RKO (cell line): ENCODE measurements around the gene CISH.

Experiments
- DNase-seq: peaks from one replicate; pipeline ENCODE4 v3.0.0-alpha.2; 2016; ENCODE audit warnings: low spot score

The CISH gene

GRCh38 chr3:50599115-50599715 lies 12.4 kb downstream of the CISH start:
- DNase-seq = no peak

DNA sequence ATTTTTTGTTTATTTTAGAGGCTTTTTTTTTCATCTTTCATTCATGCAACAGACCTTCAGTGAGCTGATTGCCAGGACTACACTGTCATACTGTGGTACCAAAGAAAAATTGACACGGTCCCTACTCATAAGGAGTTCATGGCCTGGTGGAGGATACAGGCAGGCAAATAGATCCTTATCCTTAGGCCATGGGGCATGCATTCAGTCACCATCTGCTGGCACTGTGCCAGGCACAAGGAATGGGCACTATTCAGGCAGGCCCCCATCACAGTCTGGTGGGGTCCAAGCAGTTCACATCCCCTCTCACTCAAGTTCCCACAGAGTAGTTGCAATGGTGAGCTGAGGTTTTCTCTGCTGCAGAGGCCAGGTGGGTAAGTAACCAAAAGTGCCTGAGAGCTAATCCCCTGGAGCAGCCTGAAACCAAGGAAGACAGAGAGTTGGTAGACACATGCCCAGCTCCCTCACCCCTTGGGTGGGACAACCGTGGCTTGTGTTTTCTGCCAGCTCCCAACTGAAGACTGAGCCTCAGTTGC lies 17.3 kb downstream of the CISH start:
- DNase-seq = no peak

GRCh38 chr3:50592568-50592967 lies 19.0 kb downstream of the CISH start:
- no peak for DNase-seq

DNA sequence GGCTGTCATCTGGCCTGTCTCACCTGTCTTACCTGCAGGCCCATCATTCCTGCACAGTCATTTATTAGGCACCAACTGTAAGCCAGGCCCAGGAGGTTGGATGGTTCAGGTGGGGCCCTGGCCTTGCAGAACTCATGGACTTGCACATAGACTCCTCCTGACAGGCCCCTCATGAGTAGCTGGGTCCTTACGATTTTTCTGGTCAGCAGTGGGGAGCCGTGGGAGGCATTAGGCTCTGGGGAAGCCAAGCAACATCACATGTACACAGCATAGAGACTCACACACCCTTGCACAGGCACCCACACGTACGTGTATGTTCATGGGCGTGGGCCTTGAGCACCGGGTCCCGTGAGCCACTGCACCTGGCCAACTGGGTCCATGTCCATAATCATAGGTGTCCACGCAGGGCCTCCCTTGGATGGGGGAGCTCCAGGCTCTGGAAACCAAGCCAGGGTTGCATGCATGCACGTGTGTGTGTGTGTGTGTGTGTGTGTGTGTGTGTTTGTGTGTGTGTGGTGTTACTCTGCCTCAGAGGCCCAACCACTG lies 20.3 kb downstream of the CISH start:
- no peak for DNase-seq

DNA sequence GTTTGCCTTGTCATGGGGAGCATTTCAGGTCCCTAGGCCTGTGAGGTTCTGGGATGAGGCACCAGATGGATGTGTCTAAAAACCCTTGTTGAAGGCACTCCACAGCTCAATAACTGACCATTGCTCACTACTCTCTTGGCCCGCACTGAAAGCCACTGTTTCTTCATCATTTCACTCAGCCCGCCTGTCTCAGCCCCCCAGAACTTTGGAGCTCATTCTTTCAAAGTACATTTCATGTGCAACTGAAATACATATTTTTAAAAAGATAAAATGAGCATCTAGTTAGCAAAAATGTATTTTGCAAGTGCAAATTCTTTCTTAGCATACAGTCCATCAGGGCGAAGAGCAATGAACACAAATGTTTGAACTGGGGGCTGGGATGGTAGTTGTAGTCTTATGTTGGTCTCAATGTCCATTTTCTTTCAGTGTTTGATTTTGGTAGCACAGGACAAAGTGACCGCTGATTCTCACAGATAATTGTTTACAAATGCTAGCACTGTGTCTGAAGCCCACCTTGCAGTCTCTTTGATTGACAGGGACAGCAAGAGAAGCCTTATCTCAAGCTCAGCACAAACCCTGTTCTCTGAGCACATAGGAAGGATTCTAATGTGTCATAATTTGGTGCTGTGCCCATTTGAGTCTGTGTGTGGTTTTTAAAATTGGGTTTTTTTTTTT lies 22.7 kb downstream of the CISH start:
- no peak for DNase-seq

DNA sequence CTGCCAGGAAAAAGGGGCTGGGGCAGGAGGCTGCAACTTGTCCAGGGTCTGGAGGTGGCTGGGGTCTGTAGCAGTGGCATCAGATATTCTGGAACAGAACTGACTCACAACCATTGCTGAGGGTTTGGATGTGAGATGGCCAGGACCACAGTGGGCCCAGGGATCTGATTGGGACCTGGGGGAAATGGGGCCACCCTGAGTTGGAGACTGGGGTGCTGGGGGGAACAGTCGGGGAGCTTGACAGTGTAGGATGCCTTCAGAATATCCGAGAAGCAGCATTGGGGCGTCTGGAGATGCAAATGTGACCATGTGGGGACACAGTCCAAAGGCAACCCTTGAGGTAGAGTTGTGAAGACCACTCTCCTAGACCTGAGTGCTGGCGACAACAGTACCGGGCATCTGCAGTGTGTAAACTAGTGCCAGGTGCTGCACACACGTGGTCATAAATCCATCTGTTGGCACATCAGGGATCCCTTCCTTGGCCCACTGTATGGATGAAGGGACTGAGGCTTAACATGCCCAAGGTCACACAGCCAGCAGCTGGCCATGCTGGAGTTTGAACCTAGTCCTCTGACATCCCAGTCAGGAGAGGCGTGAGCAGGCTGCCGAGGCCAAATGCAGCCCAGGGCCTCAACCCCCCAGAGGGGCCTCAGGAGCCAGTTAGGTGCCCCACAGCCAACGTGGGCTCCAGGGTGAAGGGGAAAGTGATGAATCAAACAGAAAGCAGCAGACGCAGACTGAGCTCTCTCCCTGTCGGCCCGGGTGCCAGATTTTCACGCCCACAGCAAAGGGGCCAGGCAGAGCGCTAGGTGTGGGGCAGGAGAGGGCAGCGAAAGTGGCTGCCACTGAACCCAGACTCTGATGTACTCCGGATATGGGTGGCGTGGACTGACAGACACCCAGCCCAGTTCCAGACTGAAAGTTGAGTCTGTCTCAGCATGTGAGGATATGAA lies 23.5 kb downstream of the CISH start:
- no peak for DNase-seq

GRCh38 chr3:50587373-50587772 lies 24.2 kb downstream of the CISH start:
- DNase-seq = no peak

GRCh38 chr3:50586763-50587070 lies 24.9 kb downstream of the CISH start:
- no peak for DNase-seq

DNA sequence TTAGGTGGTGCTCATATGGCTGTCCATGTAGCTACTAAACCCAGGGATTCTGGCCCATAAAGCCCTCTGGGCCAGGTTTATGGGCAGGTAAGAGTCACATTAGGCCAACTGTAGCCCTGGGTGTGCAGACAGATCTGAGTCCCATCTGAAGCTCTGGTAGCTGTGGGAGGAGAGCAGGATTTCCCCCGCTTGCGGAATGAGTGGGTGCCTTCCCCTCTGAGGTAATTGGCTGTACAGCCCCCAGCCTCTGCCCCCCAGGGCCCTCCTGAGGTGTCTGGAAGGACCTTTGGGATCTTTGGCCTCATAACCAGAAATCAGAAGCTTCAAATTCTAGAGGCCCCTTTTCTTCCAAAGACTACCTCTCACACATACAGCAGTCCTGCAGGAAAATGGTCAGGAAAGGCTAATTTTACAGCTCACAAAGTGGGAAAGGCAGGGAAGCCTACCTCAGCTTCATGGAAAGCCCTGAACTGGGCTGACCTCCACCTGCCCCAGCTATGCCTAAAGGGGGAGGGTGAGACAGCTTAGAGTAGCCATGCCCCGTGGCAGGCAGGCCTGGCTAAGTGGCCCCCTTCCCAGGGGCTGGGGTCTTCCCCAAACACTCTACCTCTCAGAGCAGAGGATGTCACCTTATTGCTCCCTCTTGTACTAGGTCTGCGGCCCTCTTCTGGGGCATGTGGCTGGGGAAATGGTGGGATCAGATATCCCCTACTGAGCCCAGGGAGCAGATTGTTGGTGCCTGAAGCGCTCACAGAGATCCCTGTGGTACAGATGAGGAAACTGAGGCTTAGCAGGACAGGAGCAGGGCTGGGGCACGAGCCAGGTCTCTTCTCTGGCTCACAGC lies 25.4 kb downstream of the CISH start:
- DNase-seq = no peak

DNA sequence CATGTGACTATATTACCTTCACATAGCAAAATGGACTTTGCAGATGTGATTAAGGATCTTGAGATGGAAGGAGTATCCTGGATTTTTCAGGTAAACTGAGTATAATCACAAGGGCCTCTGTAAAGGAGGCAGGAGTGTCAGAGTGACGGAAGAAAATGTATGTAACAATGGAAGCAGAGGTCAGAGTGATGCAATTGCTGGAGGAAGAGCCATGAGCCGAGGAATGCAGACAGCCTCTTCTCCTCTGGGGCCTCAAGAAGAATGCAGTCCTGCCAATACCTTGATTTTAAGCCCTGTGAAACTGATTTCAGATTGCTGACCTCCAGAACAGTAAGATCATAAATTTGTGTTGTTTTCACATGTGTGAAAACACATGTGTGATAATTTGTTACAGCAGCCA lies 27.2 kb downstream of the CISH start:
- DNase-seq = no peak

- DNase-seq = no peak
Observed at GRCh38 chr3:50583897-50584296, 27.7 kb downstream of the CISH start.

- no peak for DNase-seq
Observed at GRCh38 chr3:50582083-50582482, 29.5 kb downstream of the CISH start.

- no peak for DNase-seq
Observed at GRCh38 chr3:50581459-50581842, 30.1 kb downstream of the CISH start.

- DNase-seq = no peak
Observed at GRCh38 chr3:50580683-50581458, 30.7 kb downstream of the CISH start.

DNA sequence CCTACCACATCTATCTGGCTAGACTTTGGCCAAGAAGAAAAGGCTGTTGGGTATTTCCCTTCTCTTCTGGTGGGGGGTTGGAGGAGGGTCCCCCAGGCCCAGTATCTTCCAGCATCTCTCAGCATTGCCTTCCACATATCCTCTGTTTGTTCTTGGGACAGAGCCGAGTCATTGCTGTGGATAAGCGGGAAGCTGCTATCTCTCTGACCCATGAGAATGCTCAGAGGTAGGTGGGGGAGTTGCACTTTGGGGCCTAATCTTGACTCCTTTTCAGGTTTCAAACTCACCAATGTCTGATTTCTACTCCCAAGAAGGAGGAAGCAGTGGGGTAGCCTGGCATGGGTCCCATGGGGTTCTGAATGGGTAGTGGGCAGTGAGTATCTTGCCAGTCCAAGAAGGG lies 34.2 kb downstream of the CISH start:
- DNase-seq = no peak

- DNase-seq = no peak
Observed at GRCh38 chr3:50575372-50575771, 36.2 kb downstream of the CISH start.

- DNase-seq = no peak
Observed at GRCh38 chr3:50574444-50574831, 37.1 kb downstream of the CISH start.

DNA sequence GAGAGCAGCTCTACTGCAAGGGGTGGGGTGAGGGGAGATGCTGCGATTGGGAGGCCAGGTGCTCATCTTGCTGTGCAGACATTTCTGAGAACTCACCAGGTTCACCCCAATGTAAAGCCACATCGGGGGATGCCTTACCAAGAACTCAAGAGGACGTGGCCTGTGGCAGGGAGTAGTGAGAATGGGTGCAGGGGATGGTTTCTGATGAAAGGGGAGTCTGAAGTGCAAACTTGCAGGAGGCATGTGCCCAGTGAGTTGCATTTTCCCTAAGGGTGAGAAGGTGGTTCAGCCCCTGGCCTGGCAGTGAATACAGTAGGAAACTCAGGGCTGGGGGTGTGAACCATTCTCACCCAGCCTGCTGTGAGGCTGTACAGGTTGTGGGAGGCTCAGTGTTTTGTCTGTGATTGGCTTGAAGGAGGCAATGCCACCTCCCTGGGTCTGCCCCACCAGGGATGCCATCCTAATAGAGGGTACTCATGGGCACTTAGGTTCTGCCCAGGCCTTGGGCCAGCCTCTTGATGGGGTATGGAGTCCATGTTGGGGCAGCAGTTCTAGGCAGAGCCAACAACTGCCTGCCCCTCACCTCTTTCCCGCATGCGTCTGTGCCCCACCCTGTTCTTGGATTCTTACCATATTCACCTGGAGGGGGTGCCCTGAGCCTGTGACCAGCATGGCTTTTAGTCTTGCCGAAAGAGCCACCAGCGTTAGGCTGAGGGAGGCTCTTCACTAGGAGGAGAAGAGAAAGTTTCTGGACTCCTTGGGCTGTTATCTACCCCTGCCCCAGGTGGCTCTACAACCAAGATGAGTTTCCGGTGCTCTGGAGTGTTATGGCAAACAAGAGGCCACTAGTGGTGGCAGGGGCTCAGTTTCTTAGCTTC lies 37.8 kb downstream of the CISH start:
- no peak for DNase-seq

DNA sequence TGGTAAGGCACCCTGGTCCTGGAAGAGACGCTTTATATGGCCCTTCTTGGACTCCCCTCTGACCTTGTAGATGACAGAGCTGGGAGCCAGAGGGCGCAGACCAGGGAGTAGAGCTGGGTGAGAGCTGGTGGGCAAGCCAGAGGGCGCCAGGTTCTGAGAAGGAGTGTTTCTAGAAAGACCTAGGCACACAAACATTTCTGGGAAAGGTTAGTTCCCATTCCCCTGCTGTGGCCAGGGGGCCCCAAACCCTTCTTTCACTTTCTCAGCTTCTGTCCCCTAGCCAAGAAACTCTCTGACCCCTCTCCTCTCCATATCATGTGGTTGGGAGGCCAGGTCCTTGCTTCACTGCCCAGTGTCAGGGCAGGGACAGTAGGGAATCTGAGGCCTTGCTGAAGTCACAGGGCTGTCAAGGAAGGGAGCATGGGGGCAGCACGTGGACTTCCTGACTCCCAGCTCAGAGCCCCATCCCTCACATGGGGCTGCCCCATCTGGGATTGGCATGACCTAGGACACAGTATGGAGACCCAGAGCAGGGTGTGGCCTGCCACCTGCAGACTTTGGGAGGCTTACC lies 38.7 kb downstream of the CISH start:
- DNase-seq = no peak

GRCh38 chr3:50572158-50572557 lies 39.4 kb downstream of the CISH start:
- DNase-seq = peak; percentile 38
